ENCODE results near the gene RAB11FIP3.
"Not testable (repeated sequence)": the region's sequence is repeated elsewhere in the genome, so short reads cannot be mapped to it uniquely, and the experiment has no call there.

The RAB11FIP3 gene

GRCh38 chr16:497258-497657 is 71.8 kb downstream of the RAB11FIP3 start:
- no peak for DNase-seq

DNA sequence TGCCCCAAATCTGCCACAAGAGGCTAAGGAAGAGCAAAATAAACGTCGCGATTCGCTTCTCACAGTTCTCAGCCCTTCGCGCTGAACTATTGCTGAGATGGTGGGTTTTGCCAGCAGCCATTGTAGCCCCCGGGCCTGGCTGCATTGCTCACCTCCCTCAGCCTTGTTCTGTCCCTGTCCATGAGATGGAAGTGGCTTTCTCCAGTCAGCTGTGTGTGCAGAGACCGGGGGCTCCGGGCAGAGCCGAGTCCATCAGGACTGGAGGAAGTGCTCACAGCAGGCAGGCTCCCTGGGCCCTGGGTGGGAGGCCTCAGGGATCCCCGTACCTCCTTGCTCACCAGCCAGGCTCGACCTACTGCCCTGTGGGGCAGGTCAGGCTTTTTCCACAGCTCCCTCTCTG is 74.5 kb downstream of the RAB11FIP3 start:
- DNase-seq, result no peak

GRCh38 chr16:500709-501108 is 75.3 kb downstream of the RAB11FIP3 start:
- DNase-seq, result no peak

GRCh38 chr16:502179-502943 is 76.9 kb downstream of the RAB11FIP3 start:
- no peak for DNase-seq

- DNase-seq, result no peak
Observed at GRCh38 chr16:503150-504071, 78.0 kb downstream of the RAB11FIP3 start.

- DNase-seq, result no peak
Observed at GRCh38 chr16:505479-506245, 80.2 kb downstream of the RAB11FIP3 start.

- no peak for DNase-seq
Observed at GRCh38 chr16:506246-506546, 80.7 kb downstream of the RAB11FIP3 start.

DNA sequence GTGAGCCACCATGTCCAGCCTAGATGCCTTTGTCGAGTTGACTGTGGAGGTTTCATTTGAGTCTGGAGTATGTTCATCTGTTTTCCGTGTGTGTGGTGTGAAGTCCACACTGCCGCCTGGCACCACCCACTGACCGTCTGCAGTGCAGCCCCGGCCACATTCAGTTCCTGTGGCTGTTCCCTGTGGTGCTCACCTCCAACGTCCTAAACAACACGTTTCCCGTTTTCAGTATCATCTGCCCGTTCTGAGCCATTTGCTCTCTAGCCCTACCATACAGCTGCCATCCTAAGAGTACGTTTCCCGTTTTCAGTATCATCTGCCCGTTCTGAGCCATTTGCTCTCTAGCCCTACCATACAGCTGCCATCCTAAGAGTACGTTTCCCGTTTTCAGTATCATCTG is 82.1 kb downstream of the RAB11FIP3 start:
- not testable (repeated sequence) for DNase-seq

DNA sequence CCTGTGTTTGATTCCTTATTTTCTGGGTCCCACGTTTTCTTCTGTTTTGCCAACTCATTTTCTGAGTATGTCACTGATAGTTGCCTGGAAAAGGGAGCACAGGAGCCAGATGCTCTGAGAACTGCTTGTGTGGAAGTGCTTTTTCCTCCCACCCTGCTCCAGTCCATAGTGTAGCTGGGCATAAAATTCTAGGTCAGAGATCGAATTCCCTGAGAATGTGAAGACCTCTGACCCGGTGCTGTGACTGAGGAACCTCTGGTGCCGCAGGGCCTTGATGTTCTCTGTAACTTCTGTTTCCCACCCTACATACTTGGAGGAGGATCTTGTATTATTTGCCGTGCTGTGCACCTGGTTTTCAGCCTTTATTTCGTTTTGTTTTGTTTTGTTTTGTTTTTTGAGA is 82.5 kb downstream of the RAB11FIP3 start:
- no peak for DNase-seq

DNA sequence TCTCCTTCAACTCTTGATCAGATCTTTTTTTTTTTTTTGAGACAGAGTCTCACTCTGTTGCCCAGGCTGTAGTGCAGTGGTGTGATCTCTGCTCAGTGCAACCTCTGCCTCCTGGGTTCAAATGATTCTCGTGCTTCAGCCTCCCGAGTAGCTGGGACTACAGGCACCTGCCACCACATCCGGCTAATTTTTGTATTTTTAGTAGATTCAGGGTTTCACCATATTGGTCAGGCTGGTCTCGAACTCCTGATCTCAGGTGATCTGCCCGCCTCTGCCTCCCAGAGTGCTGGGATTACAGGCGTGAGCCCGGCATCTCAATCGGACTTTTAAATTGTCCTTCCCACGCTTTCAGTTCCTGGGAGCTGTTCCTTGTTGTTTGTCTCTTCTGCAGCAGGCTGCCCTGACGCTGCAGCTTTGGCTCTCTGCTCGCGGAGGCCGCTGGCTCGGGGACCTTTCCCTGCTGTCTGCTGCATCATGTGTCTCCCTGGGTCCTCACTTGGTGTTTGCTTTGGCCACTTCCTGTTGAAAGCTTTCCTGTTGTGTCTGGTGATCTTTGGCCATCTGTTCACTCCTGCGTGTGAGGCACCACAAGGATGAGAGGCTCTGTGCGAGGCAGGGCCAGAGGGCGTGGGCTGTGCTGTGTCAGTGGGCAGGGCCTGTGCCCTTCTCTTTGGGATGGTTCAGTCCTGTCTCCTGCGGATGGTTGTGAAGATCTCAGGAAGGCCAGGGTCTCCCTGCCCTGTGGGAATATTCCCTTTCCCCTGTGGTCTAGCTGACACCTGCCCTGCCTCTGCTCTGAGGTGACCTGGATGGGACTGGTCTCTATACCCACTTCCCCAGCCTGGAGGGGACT is 83.7 kb downstream of the RAB11FIP3 start:
- DNase-seq, result no peak

GRCh38 chr16:510066-510825 is 84.8 kb downstream of the RAB11FIP3 start:
- no peak for DNase-seq

GRCh38 chr16:512802-513201 is 87.4 kb downstream of the RAB11FIP3 start:
- DNase-seq, result no peak

DNA sequence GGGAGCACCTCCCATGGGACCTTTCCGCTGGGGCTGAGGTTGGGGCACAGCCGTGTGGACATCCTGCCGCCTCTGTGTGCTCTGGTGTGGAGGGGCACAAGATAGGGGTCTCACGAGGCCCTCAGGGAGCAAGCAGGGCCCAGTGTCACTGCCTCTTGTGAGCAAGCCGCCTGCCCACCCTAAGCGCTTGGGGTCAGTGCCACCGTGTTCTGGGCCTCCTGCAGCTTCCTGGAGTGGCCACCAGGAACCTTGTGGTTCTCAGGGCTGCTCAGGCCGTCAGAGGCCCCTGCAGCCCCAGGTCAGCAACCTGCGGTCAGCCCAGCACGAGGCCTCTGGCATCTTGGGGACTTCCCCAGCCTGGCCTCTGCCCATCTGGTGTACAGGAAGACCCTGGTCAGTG is 88.5 kb downstream of the RAB11FIP3 start:
- DNase-seq, result no peak

DNA sequence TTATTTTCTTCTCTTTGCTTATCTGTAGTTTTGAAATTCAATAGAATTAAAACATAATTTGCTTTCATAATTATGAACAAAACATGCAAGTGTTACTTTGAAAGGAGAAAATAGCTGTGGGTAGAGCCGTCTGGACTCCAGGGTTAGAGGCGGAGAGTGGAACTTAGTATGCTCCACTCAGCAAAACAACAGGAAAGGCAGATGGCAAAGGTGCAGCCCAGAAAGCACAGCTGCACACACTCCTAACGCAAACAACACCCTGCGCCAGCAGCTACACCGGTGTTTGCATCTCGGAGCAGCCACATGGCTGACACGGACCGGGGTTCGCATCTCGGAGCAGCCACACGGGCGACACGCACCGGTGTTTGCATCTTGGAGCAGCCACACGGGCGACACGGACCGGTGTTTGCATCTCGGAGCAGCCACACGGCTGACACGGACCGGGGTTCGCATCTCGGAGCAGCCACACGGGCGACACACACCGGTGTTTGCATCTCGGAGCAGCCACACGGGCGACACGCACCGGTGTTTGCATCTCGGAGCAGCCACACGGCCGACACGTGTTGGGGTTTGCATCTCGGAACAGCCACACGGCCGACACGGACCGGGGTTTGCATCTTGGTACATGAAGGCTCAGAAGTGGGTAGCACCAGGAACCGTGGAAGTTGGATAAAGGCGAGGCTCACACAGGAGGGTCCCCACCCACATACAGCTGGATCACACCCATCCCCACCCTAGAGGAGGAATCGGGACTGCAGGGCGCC is 89.9 kb downstream of the RAB11FIP3 start:
- DNase-seq, result no peak

GRCh38 chr16:515939-516226 is 90.4 kb downstream of the RAB11FIP3 start:
- no peak for DNase-seq

- DNase-seq, result no peak
Observed at GRCh38 chr16:516301-516700, 90.9 kb downstream of the RAB11FIP3 start.

DNA sequence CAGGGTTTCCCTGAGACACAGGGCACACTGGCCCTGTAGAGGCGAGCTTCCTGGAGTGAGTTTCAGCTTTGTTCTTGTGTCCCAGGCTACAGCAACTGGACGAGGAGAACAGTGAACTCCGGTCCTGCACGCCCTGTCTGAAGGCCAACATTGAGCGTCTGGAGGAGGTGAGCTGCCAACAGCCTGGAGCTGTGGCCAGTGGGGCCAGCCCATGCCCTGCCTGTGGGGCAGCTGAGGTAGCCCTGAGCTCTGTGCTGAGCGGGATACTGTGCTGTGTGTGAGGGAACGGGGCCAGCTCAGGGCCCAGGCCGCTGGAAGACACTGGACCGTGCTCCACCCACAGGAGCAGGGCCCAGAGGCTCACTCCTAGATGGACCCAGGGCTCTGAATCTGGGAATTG is 93.4 kb downstream of the RAB11FIP3 start:
- no peak for DNase-seq

DNA sequence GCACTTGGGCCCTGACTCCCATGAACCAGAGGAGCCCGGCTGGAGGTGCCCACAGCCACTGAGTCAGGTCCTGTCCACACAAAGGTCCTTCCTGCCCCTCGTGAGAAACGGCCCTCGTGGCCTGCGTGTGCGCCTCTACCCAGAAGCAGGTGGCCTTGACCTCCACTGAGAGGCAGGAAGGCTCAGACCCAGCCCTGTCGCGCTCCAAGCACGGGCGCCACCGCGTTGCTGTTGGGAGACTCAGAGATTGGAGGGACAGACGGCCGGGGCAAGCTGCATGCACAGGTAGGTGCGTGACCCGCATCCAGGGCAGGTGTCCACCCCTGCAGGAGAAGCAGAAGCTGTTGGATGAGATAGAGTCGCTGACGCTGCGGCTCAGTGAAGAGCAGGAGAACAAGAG is 94.0 kb downstream of the RAB11FIP3 start:
- DNase-seq, result no peak

DNA sequence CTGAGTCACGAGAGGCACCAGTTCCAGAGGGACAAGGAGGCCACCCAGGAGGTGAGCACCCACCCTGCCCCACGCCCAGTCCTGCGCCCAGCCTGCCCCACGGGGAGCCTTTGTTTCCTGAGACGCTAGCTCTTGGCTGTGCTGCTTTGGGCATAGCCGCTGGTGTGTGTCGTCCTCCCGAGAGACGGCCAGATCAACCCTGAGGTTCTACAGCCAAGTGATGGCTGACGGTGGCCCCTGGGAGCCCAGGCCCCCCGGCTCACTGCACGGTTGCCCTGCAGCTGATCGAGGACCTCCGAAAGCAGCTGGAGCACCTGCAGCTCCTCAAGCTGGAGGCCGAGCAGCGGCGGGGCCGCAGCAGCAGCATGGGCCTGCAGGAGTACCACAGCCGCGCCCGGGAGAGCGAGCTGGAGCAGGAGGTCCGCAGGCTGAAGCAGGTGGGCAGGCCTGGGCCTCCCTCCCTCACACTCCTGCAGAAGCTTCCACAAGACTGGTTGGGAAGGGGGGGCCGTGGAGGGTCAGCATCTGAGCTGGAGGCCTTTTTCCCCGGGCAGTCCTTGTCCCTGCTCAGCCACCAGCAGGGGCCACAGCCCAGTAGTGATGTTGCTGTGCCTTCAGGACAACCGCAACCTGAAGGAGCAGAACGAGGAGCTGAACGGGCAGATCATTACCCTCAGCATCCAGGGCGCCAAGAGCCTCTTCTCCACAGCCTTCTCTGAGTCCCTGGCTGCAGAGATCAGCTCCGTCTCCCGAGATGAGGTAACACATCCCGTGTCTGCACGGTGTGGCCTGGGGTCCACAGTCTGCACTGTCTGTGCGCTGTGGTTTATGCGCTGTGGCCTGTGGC is 94.6 kb downstream of the RAB11FIP3 start:
- no peak for DNase-seq

GRCh38 chr16:520847-521246 is 95.4 kb downstream of the RAB11FIP3 start:
- no peak for DNase-seq
